CD4-positive, alpha-beta T cell treated with Interleukin-17A for 4 hours (primary cell): Measurements from ENCODE around the gene RECK.
"Not testable (repeated sequence)": the region's sequence is repeated elsewhere in the genome, so short reads cannot be mapped to it uniquely, and the experiment has no call there.

Experiments used
- DNase-seq: peaks from one replicate; pipeline ENCODE4 v3.0.0-alpha.2; 2020; ENCODE audit warnings: mixed read lengths

RECK gene

GRCh38 chr9:36142510-36143244 is 106.0 kb downstream of the RECK start:
- DNase-seq, result no peak

GRCh38 chr9:36143245-36143641 is 106.5 kb downstream of the RECK start:
- no peak for DNase-seq

- peak; percentile 42 for DNase-seq
These were observed 107.9 kb downstream of the RECK start for GRCh38 chr9:36144309-36145232.

GRCh38 chr9:36145970-36146369 is 109.3 kb downstream of the RECK start:
- no peak for DNase-seq

- no peak for DNase-seq
These were observed 109.9 kb downstream of the RECK start for GRCh38 chr9:36146651-36147050.

- no peak for DNase-seq
These were observed 110.9 kb downstream of the RECK start for GRCh38 chr9:36147441-36148175.

GRCh38 chr9:36148311-36149051 is 111.8 kb downstream of the RECK start:
- DNase-seq, result peak; percentile 83

- no peak for DNase-seq
These were observed 112.5 kb downstream of the RECK start for GRCh38 chr9:36149197-36149596.

- no peak for DNase-seq
These were observed 114.0 kb downstream of the RECK start for GRCh38 chr9:36150574-36151315.

GRCh38 chr9:36151316-36152210 is 114.8 kb downstream of the RECK start:
- DNase-seq, result peak; percentile 89

- DNase-seq, result no peak
These were observed 116.2 kb downstream of the RECK start for GRCh38 chr9:36152741-36153438.

GRCh38 chr9:36153746-36154145 is 117.0 kb downstream of the RECK start:
- DNase-seq, result no peak

GRCh38 chr9:36154331-36154952 is 117.7 kb downstream of the RECK start:
- DNase-seq, result no peak

GRCh38 chr9:36156116-36156515 is 119.4 kb downstream of the RECK start:
- no peak for DNase-seq

- no peak for DNase-seq
These were observed 121.4 kb downstream of the RECK start for GRCh38 chr9:36158122-36158521.

- no peak for DNase-seq
These were observed 122.2 kb downstream of the RECK start for GRCh38 chr9:36158917-36159316.

GRCh38 chr9:36159509-36159908 is 122.8 kb downstream of the RECK start:
- DNase-seq, result not testable (repeated sequence)

GRCh38 chr9:36160126-36160525 is 123.4 kb downstream of the RECK start:
- DNase-seq, result not testable (repeated sequence)

GRCh38 chr9:36161187-36161586 is 124.5 kb downstream of the RECK start:
- no peak for DNase-seq
